Measurements from ENCODE around the gene OR1F1.
"Not testable (repeated sequence)": the region's sequence is repeated elsewhere in the genome, so short reads cannot be mapped to it uniquely, and the experiment has no call there.

The OR1F1 gene

GRCh38 chr16:3205939-3206338 lies 17.9 kb downstream of the OR1F1 start:
- DNase-seq, result not testable (repeated sequence)

- DNase-seq, result no peak
Measured at GRCh38 chr16:3207086-3207953, 19.3 kb downstream of the OR1F1 start.

DNA sequence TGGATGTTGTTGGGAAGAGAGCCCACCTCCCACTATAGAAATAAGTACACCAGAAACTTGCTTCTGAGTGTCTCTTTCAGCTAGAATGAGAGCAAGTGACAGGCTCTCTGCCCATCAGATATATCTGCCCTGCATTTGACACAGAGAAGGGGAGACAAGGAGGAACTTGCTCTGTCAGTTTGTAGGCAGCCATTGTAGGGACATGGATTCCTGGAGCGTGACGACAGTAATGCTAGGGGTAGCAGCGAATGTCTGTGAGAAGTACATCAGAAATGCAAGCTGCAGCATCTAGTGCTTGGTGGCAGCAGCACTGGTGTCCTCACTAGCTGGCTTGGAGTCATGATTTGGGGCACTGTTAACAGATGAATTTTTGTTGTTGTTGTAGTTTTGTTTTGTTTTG lies 24.0 kb downstream of the OR1F1 start:
- no peak for DNase-seq

DNA sequence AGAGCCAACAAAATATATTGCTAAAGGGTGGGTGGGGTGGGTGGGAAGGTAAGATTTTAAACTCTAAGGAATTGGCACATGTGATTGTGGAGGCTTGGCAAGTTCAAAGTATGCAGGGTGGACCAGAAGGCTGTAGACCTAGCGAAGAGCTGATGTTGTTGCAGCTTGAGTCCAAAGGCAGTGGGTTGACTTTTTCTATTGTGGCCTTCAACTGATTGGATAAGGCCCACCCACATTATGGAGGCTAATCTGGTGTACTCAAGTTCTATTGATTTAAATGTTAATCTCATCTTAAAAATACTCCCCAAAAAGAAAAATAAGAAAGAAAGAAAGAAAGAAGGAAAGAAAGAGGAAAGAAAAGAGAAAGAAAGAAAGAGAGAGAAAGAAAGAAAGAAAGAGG lies 24.6 kb downstream of the OR1F1 start:
- DNase-seq, result no peak

GRCh38 chr16:3214904-3215600 lies 27.0 kb downstream of the OR1F1 start:
- peak; percentile 33 for DNase-seq

- no peak for DNase-seq
Measured at GRCh38 chr16:3215601-3216262, 27.7 kb downstream of the OR1F1 start.

- DNase-seq, result no peak
Measured at GRCh38 chr16:3216263-3216640, 28.2 kb downstream of the OR1F1 start.

GRCh38 chr16:3220839-3221238 lies 32.8 kb downstream of the OR1F1 start:
- DNase-seq, result no peak

GRCh38 chr16:3223913-3224515 lies 36.0 kb downstream of the OR1F1 start:
- no peak for DNase-seq

DNA sequence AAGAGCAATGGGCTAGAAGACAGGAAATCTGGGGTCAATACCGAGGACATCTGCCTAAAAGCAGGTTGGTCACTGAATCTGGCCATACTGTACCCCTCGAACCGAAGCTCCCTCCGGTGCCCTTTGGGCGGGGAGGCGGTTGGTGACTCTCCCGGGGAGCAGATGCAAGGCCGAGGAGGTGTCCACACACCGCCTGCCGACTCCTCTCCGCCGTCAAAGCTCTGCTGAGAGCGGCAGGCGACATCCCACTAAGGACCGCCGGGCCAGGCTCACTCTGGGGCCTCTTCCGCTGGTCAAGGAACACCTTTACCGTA lies 46.5 kb downstream of the OR1F1 start:
- no peak for DNase-seq

DNA sequence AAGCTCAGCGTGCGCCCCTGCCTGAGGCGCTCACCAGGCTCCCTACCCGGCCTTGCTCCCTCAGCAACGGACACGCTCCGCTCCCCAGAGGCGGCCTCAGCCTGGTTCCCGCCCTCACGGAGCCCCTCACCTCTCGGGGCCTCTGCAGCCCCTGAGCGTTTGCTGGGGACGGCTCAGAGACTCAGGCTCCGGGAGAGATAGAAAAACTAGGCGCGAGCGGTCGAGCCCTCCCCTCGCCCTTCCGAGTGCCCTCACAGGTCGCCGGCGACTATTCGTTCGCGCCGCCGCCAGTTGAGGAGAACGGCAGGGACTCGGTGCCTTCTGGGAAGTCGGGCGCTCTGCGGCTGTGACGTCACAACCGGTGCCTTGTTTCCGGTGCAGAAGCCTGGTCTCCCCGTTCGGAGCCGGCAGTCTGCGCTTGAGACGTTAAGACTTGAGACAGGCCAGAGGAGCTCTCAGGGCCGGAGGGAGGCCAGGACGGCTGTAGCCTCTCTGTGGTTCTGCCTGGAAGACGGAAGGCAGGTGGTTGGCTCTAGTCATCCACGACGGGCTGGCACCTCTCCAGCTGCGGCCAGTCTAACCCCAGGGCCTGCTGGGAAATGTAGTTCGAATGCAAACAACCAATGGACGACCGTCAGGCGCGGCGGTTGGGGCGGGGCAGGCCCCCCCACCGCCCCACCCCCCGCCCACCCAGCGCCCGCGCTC lies 47.0 kb downstream of the OR1F1 start, which contains the start of gene ZNF200:
Gene ZNF200 (minus strand): TSS at position 302 of the 705 bp plus-strand sequence. CDS start 1,403 bp downstream, outside the sequence.
- DNase-seq, result peak; percentile 90

DNA sequence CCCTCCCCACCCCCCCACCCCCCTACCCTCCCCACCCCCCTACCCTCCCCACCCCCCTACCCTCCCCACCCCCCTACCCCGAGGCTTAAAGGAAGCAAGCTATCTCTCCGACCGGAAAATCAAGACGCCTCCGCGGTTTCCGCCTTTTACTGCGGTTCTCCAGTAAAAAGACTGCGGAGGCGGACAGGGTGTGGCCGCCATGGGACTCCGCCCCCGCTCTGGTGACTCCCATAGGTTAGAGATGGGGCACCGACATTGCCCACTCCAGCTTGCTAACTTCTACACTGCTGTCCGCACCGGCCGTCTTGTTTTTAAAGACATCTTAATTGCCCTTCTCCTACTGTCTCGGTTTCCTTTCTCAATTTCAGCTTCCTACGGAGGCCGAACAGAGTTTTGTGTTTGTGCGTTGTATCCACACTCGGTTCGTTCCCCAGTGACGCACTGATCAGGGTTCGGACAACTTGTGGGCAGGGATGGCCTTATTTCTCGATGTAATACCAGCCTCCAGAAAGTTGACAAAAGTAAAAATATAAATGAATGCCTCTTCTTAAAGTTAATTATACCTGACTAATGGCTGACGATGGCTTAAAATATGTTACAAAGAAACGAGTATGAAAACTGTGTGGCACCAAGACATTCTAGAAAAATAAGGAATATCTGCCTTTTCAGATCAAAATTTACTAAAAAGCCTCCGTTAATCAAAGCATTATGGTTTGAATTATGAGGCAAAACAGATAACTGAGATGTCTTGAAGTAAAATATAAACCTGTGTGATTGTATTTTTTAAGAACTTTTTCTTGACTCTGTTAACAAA lies 48.1 kb downstream of the OR1F1 start:
- DNase-seq, result peak; percentile 33

GRCh38 chr16:3241761-3242160 lies 53.8 kb downstream of the OR1F1 start:
- DNase-seq, result no peak

- no peak for DNase-seq
Measured at GRCh38 chr16:3242709-3243108, 54.7 kb downstream of the OR1F1 start.

- DNase-seq, result no peak
Measured at GRCh38 chr16:3243882-3244281, 55.9 kb downstream of the OR1F1 start.

GRCh38 chr16:3246002-3246401 lies 58.0 kb downstream of the OR1F1 start:
- no peak for DNase-seq

GRCh38 chr16:3246876-3247275 lies 58.9 kb downstream of the OR1F1 start:
- DNase-seq, result no peak

GRCh38 chr16:3248596-3248995 lies 60.6 kb downstream of the OR1F1 start:
- no peak for DNase-seq

GRCh38 chr16:3249020-3249419 lies 61.0 kb downstream of the OR1F1 start:
- no peak for DNase-seq

DNA sequence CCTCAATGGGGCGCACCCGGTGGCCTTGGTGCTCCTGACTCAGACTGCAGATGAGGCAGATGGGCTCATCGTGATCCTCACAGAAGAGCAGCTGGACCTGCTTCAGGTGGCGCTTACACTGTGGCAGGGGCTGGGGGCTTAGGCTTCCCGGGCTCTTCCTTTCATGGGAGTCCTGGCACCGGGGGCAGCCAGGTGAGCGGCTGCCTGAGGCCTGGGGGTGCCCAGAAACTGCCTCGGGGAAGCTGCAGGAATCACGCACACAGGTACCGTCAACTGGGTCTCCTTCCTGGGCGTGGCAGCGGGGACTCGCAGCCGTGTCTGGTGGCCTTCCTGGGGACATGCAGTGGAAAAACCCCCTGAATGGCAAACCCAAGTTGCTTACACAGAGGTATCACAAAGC lies 61.4 kb downstream of the OR1F1 start:
- DNase-seq, result no peak

DNA sequence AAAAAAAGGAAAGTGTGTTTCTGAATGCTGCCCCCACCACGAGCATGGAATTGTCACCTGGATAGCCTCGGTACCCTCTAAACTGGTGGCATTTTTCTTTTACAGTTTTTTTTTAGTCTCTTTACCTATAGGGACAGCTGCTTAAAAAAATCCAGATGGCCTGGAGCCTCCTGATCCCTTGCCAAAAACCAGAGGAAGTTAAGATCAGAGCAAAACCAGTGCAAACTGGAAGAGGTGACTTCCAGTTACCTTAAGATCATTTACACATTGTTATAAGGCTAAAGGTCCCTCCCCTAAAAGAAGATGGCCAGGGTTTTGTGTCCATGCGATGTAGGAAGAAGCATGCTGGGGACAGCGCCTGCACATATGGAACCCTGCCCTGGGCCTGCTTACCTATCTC lies 65.0 kb downstream of the OR1F1 start:
- no peak for DNase-seq

- DNase-seq, result no peak
Measured at GRCh38 chr16:3254309-3254708, 66.3 kb downstream of the OR1F1 start.
